Activated CD8-positive, alpha-beta memory T cell treated with anti-CD3 and anti-CD28 coated beads for 36 hours (primary cell): Measurements from ENCODE around the gene CACNB3. TPM values are rescaled to one million over a fixed set of nuclear protein-coding genes. Genes with fewer than 3 reads are reported as not detected.

Source experiments
- CTCF ChIA-PET: fragments of 350-600 bp; sonication (Branson Sonifier 250); formaldehyde crosslinking; loops from one replicate; lab custom pipeline; 2021; ENCODE audit warnings: antibody characterized with exemption; lab: Charles Lee
- POLR2A ChIA-PET: fragments of 350-600 bp; sonication (Branson Sonifier 250); formaldehyde crosslinking; loops from one replicate; lab custom pipeline; 2021; ENCODE audit warnings: antibody characterized with exemption; lab: Charles Lee
- total RNA-seq, 2 experiments: library from RNA; stranded (reverse); gene quantifications; one replicate each; pipeline ENCODE4 v1.2.3, GENCODE V29; 2021

CACNB3 gene
- total RNA-seq, 2 experiments from 2014 or later: 6.1 to 8.3 TPM

- ChIA-PET POLR2A (no interaction called here), CTCF (interaction anchor here (0.6 to 0.7 kb wide), 3 partner anchors 64 to 779 kb away, joined by 3 read pairs; no protein-coding TSS in a partner anchor)
Measured at GRCh38 chr12:48786591-48787544, 31.4 kb upstream of the CACNB3 start.

DNA sequence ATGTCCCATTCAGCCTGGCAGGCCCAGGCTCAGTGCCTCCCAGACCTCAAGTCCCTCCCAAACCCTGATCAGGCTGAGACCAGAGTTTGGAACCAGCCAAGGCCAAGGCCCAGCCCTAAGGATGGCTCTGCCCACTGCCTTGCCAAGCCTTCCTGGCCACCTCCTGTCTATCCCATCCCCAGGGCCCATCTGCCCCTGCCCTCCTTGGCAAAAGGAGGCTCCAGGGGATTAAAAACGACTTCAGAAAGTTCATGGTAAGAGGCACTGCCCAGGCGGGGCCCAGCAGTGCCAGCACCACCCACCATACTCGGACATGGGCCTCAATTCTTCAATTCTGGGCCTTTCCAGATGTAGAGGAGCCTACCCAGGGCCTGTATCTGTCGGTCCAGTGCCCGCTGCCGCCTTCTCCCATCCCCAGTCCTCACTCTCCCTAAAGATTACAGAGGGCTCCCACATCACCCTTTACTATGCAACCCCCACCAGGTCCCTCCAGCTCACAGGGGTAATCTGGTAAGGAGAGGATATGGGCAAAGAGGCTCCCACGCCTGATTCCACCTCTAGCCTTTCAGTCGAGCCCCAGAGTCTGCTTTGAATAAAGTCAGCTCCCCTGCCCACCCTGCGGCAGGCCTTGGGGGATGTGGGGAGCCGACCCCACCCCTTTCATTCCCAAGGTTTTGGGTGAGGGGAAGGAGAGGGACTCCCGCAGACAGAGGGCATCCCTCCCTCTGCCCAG lies 30.3 kb upstream of the CACNB3 start:
- POLR2A ChIA-PET: no interaction called here

DNA sequence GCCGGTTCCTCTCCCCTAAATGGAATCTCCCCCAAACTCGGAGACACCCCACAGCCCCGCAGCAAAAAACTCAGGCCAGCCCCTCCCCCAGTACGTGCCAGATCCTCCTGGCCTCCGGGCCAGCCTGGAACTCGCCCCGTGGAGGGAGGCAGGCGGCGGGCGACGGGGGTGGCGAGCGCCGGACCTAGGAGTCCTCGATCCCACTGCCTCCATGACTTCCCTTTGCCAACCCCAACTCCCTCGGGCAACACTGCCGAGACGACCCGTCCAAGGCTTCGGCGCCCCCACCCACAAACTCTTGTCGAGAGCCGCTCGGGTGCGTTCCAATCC lies 29.8 kb upstream of the CACNB3 start:
- ChIA-PET CTCF (interaction anchor here (1.6 to 1.7 kb wide), 2 partner anchors 27 to 35 kb away, joined by 3 to 9 read pairs; no protein-coding TSS in a partner anchor), POLR2A (no interaction called here)

More for the DNA sequence above, 30.3 kb upstream of the CACNB3 start:
- CTCF ChIA-PET: interaction anchor here (0.7 kb wide), 3 partner anchors 63 to 778 kb away, joined by 3 read pairs; no protein-coding TSS in a partner anchor

DNA sequence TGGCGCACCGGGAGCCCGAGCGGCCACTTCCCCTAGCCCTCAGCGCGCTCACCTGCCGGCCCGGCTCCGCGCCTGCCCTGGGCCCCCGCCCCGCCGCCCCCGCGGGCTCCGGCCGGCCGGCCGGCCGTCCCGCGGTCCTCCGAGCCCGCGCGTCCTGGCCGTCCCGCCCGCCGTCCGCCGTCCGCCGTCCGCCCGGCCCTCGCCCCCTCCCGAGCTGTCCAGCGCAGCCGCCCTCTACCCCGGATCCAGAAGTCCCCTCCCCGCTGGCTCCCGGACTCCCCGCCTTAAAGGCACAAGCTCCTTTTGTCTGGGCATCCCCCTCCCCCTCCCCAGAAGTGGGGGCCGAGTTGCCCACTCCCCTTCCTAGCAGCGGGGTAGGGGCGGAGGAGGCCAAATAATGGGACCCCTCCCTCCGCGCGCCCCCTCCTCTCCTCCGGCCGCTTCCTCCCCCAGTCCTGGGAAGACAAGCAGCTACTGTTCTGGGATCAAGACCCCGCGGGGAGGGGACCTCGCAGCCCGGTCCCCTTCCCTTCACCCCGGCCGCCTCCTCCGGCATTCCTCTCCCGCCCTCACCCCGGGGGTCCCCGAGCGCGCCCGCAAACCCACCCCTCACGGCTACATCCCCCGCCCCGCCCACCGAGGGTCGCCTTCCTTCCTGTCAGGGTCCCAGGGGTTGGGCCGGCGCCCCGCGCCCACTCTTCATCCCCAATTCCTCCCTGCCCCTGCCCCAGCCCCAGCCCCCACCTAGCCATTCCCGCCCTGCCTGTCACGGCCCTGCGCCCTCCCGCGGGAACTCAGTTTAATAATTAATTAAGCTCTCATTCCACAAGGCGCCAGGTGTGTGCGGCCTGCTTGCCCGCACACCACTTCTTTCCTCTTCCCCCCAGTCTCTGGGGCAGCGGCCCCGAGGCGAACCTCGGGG lies 29.2 kb upstream of the CACNB3 start, which contains the start of gene ADCY6:
Gene ADCY6, minus strand, starts transcription at position 236 of the 922 bp plus-strand sequence. CDS start 5,655 bp downstream, outside the sequence.
- ChIA-PET CTCF (interaction anchor here (1.2 to 1.7 kb wide), 4 partner anchors 10 to 36 kb away, joined by 3 to 9 read pairs (median 4); no protein-coding TSS in a partner anchor), POLR2A (interaction anchor here (0.6 kb wide), 1 partner anchor 27 kb away, joined by 14 read pairs; no protein-coding TSS in a partner anchor)

GRCh38 chr12:48789858-48790326 lies 28.4 kb upstream of the CACNB3 start:
- ChIA-PET CTCF (interaction anchor here (1.2 to 1.7 kb wide), 4 partner anchors 10 to 37 kb away, joined by 3 to 9 read pairs (median 4); no protein-coding TSS in a partner anchor), POLR2A (interaction anchor here (0.6 kb wide), 1 partner anchor 28 kb away, joined by 14 read pairs; no protein-coding TSS in a partner anchor)

GRCh38 chr12:48793696-48794095 lies 24.6 kb upstream of the CACNB3 start:
- ChIA-PET CTCF (interaction anchor here (2.4 to 5.8 kb wide), 2 partner anchors 21 to 41 kb away, joined by 11 to 75 read pairs; no protein-coding TSS in a partner anchor), POLR2A (no interaction called here)

- CTCF ChIA-PET: interaction anchor here (0.8 to 5.8 kb wide), 14 partner anchors 11 to 612 kb away, joined by 3 to 75 read pairs (median 4); partner anchors contain the start of genes CCDC184 and CCNT1
- POLR2A ChIA-PET: no interaction called here
Measured at GRCh38 chr12:48794870-48795269, 23.4 kb upstream of the CACNB3 start.

GRCh38 chr12:48795550-48796455 lies 22.5 kb upstream of the CACNB3 start:
- POLR2A ChIA-PET: no interaction called here
- CTCF ChIA-PET: interaction anchor here (0.8 to 5.8 kb wide), 15 partner anchors 12 to 613 kb away, joined by 3 to 75 read pairs (median 4); partner anchors contain the start of gene CCDC184

DNA sequence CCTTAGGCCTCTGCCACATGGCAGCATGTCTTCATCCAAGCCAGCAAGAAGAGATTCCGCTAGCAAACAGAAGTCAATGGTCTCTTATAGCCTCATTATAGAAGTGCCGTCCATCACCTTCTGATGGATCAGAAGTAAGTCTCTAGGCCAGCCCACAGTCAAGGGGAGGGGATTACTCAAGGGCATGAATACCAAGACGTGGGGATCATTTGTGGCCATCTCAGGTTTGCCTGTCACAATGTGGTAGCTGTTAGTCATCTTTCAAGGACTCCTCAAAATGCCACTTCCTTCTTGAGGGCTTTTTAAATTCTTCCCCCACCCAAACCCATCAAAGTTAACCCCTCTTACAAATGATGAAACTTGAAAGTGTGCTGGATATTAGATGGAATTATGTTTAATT lies 21.3 kb upstream of the CACNB3 start:
- POLR2A ChIA-PET: no interaction called here
- CTCF ChIA-PET: interaction anchor here (5.8 kb wide), 1 partner anchor 44 kb away, joined by 75 read pairs; no protein-coding TSS in a partner anchor

- ChIA-PET POLR2A (no interaction called here), CTCF (no interaction called here)
Measured at GRCh38 chr12:48800457-48800856, 17.8 kb upstream of the CACNB3 start.

GRCh38 chr12:48800971-48801370 lies 17.3 kb upstream of the CACNB3 start:
- POLR2A ChIA-PET: no interaction called here

DNA sequence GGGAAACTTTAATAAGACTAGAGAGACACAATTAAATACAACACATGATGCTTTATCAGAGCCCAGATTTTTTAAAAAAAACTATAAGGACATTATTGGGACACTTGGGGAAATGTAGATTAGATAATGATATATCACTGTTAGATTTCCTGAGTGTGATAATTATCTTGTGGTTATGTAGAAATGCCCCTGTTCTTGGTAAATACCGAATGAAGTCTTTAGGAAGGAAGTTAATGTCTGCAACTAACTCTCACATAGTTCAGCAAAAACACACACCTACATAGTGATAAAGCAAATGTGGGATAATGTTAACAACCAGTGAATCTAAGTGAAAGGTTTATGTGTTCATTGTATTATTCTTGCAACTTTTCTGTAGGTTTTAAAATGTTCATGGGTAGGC lies 14.6 kb upstream of the CACNB3 start:
- CTCF ChIA-PET: interaction anchor here (1.6 to 2.9 kb wide), 2 partner anchors 11 to 14 kb away, joined by 4 to 13 read pairs; no protein-coding TSS in a partner anchor
- POLR2A ChIA-PET: no interaction called here

More at GRCh38 chr12:48800971-48801370, 17.3 kb upstream of the CACNB3 start:
- CTCF ChIA-PET: interaction anchor here (0.7 kb wide), 2 partner anchors 48 to 142 kb away, joined by 3 to 4 read pairs; no protein-coding TSS in a partner anchor

GRCh38 chr12:48807981-48808380 lies 10.3 kb upstream of the CACNB3 start:
- CTCF ChIA-PET: no interaction called here

GRCh38 chr12:48810903-48811431 lies 7.3 kb upstream of the CACNB3 start:
- POLR2A ChIA-PET: no interaction called here
- CTCF ChIA-PET: interaction anchor here (1.2 kb wide), 1 partner anchor 58 kb away, joined by 6 read pairs; no protein-coding TSS in a partner anchor

More at GRCh38 chr12:48807981-48808380, 10.3 kb upstream of the CACNB3 start:
- POLR2A ChIA-PET: no interaction called here

DNA sequence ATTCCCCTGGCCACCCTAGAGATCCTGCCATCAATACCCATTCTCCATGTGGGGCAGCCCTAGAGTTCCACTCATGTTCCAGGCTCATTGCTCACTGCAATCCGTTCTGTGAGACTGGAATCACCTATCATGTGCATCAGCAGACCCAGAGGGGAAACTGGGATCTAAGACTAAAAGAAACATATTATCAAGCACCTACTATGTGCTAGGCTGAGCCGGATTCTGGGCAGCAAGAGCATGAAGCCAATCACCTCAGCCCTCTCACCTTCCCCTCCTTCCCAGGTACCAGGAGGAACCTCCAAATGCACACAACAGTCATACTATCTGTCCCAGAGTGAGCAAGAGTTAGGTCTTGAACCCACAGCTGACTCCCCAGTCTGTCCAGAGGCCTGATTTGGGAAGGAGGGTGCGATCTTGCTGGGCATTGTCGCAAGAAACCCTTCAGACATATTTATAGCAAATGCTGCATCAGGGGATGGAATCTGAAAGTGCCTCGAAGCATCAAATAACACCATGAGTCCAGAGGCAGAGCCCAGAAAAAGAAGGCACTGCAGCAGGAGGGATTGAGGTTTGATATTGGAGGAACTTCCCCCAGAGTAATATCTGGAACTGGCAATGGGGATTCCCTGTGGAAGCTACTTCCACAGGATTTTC lies 6.7 kb upstream of the CACNB3 start:
- CTCF ChIA-PET: interaction anchor here (1.5 kb wide), 1 partner anchor 41 kb away, joined by 4 read pairs; the partner anchor contains the start of gene DDX23
- POLR2A ChIA-PET: no interaction called here

DNA sequence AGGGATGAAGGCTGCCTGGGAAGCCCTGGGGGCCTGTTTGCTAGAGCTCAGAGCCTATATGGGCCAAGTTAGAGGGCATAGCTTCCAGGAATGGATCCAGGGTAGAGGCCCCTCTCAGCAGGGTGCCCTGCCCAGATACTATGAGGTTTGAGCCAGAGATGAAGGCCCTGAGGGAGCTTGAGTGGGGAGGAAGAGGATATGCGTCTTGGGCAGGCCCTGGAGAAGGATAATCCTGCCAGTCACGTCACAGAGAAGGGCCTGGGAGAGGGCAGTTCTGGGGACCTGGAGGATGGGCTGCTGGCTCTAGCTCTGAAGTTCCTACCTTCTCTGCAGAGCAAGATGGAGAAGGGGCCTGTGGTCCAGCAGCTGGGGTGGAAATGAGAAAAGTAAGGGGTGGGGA lies 5.9 kb upstream of the CACNB3 start:
- ChIA-PET CTCF (interaction anchor here (1.5 kb wide), 1 partner anchor 40 kb away, joined by 4 read pairs; the partner anchor contains the start of gene DDX23), POLR2A (no interaction called here)
